Smooth muscle cell (in vitro differentiated cells): ENCODE measurements around the gene SMARCE1. TPM values are rescaled to one million over a fixed set of nuclear protein-coding genes. Genes with fewer than 3 reads are reported as not detected.

Experiments used
- DNase-seq: peaks from one replicate; lab custom pipeline; 2025; ENCODE audit not compliant: unreplicated experiment; lab: John Stamatoyannopoulos, UW
- H2AFZ ChIP-seq: fragments of 200-600 bp; sonication (generic); 2 replicates; pipeline ENCODE4 v1.6.0; 2016; ENCODE audit warnings: antibody characterized with exemption, low read depth, mild to moderate bottlenecking
- H3F3A ChIP-seq: fragments of 200-600 bp; sonication (generic); 2 replicates; pipeline ENCODE4 v1.6.0; 2017; ENCODE audit warnings: antibody characterized with exemption, low read depth
- H3K27ac ChIP-seq: fragments of 200-600 bp; sonication (generic); 2 replicates; pipeline ENCODE4 v1.5.1; 2016; ENCODE audit warnings: low read depth, mild to moderate bottlenecking
- H3K27me3 ChIP-seq: fragments of 200-600 bp; sonication (generic); 2 replicates; pipeline ENCODE4 v1.6.1; 2016; ENCODE audit warnings: low read depth, mild to moderate bottlenecking
- H3K36me3 ChIP-seq: fragments of 200-600 bp; sonication (generic); 2 replicates; pipeline ENCODE4 v1.5.1; 2016; ENCODE audit warnings: low read depth
- H3K4me1 ChIP-seq: fragments of 200-600 bp; sonication (generic); 2 replicates; pipeline ENCODE4 v1.5.1; 2016; ENCODE audit warnings: low read depth
- H3K4me2 ChIP-seq: fragments of 200-600 bp; sonication (generic); 2 replicates; pipeline ENCODE4 v1.6.0; 2016; ENCODE audit warnings: mild to moderate bottlenecking
- H3K4me3 ChIP-seq: fragments of 200-600 bp; sonication (generic); 2 replicates; pipeline ENCODE4 v1.5.1; 2016; ENCODE audit warnings: mild to moderate bottlenecking
- H3K79me2 ChIP-seq: fragments of 200-600 bp; sonication (generic); 2 replicates; pipeline ENCODE4 v1.6.0; 2016; ENCODE audit warnings: low read depth, mild to moderate bottlenecking
- H3K9ac ChIP-seq: fragments of 200-600 bp; sonication (generic); 2 replicates; pipeline ENCODE4 v1.6.0; 2016; ENCODE audit warnings: low read depth
- H3K9me3 ChIP-seq: fragments of 200-600 bp; sonication (generic); replicated peaks from 2 replicates; pipeline ENCODE4 v1.5.1; 2016; ENCODE audit warnings: low read depth
- H4K20me1 ChIP-seq: fragments of 200-600 bp; sonication (generic); 2 replicates; pipeline ENCODE4 v1.6.0; 2016; ENCODE audit warnings: low read depth
- WGBS: methylation state at CpG from one replicate; pipeline ENCODE4 v1.1.7; 2016; ENCODE audit warnings: low lambda C conversion rate; 5-methylcytosine and 5-hydroxymethylcytosine counted together
- polyA plus RNA-seq: library from polyadenylated mRNA; unstranded; fragments of >200 nt; fragmentation: Nextera tagmentation; extraction: Ambion mirVana; gene quantifications from 2 replicates; pipeline ENCODE4 v1.2.1, GENCODE V29; 2016
- total RNA-seq: library from RNA; depleted of rRNA; stranded (reverse); fragments of >200 nt; gene quantifications from 2 replicates; pipeline ENCODE4 v1.2.3, GENCODE V29; 2014
- TF ChIP-seq, protein P1 (sequence below): fragments of 200-600 bp; sonication (generic); IDR thresholded peaks from 2 replicates; pipeline ENCODE4 v1.5.1; 2017; ENCODE audit warnings: borderline replicate concordance, mild to moderate bottlenecking, antibody characterized with exemption; ENCODE audit not compliant: insufficient read depth, poor library complexity, severe bottlenecking

Gene SMARCE1
- total and polyA plus RNA-seq, 2 experiments from 2014 or later, result 87.5 to 115 TPM

GRCh38 chr17:40598619-40599467 lies 48.8 kb downstream of the SMARCE1 start:
- no peaks in the 10 kb centered on the region for H3K36me3 ChIP-seq
- H3K27me3 ChIP-seq, result no peaks in the 10 kb centered on the region
- no peaks in the 10 kb centered on the region for H3K9me3 ChIP-seq
- H3K4me1 ChIP-seq, result no peaks in the 10 kb centered on the region
- H2AFZ ChIP-seq, result no peak overlapping the region
- H4K20me1 ChIP-seq, result no peaks in the 10 kb centered on the region
- no peaks in the 10 kb centered on the region for H3K79me2 ChIP-seq
- TF ChIP-seq, protein P1, sequence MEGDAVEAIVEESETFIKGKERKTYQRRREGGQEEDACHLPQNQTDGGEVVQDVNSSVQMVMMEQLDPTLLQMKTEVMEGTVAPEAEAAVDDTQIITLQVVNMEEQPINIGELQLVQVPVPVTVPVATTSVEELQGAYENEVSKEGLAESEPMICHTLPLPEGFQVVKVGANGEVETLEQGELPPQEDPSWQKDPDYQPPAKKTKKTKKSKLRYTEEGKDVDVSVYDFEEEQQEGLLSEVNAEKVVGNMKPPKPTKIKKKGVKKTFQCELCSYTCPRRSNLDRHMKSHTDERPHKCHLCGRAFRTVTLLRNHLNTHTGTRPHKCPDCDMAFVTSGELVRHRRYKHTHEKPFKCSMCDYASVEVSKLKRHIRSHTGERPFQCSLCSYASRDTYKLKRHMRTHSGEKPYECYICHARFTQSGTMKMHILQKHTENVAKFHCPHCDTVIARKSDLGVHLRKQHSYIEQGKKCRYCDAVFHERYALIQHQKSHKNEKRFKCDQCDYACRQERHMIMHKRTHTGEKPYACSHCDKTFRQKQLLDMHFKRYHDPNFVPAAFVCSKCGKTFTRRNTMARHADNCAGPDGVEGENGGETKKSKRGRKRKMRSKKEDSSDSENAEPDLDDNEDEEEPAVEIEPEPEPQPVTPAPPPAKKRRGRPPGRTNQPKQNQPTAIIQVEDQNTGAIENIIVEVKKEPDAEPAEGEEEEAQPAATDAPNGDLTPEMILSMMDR, result no peak
- no peak overlapping the region for H3K4me3 ChIP-seq
- H3K27ac ChIP-seq, result no peak overlapping the region
- no peak overlapping the region for H3K4me2 ChIP-seq
- WGBS, result 89% methylated on average over 20 of the region's 20 CpGs
- H3F3A ChIP-seq, result peaks cover 3% of the 10 kb centered on the region
- no peak for DNase-seq
- no peak overlapping the region for H3K9ac ChIP-seq

- Histone ChIP-seq H2AFZ (no peak overlapping the region), H3K27me3 (no peaks in the 10 kb centered on the region), H3K9ac (no peak overlapping the region), H3F3A (peaks cover 3% of the 10 kb centered on the region), H3K79me2 (no peaks in the 10 kb centered on the region), H3K4me3 (no peak overlapping the region), H3K4me1 (no peaks in the 10 kb centered on the region), H3K9me3 (no peaks in the 10 kb centered on the region), H3K36me3 (no peaks in the 10 kb centered on the region), H3K4me2 (no peak overlapping the region), H3K27ac (no peak overlapping the region), H4K20me1 (no peaks in the 10 kb centered on the region)
- WGBS, result 90% methylated on average over 5 of the region's 5 CpGs
- no peak for DNase-seq
- TF ChIP-seq, protein P1, result no peak
Measured at GRCh38 chr17:40598301-40598618, 49.4 kb downstream of the SMARCE1 start.

DNA sequence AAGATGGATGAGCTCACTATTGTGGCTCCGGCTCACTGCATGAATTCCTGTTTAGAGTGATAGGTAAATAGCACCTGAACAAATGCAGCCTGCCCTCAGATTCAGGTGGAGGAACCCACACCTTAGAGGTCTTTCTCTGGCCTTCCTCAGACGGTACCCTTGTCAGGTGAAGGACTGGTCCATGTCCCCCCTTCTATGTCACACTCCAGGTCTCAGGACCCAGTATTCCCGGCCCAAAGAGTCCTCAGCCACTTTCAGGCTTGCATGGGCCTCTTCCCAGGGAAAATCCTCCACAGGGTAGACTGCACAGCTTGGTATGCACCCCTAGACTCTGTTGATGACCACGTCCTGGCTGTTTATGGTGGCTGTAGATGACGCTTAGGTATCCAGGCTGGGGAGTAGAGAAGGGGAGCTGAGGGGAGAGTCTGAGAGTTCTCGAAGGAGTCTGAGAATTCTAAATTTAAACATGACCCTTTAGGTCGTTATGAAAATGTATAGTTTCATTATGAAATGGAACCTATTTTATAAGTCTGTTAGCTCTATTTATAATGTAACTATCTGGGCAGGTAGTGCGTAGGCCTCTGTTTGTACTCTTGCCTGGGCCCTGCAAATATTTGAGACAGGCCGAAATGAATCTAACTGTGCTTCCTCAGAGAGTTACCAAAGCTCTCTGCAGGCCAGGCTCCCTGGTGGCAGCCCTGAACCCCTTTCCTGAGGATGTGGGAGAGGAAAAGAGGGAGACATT lies 49.9 kb downstream of the SMARCE1 start:
- Histone ChIP-seq H3K27ac (no peak overlapping the region), H3K9ac (no peak overlapping the region), H3K4me1 (no peaks in the 10 kb centered on the region), H3K27me3 (no peaks in the 10 kb centered on the region), H3K4me2 (no peak overlapping the region), H2AFZ (no peak overlapping the region), H3F3A (peaks cover 3% of the 10 kb centered on the region), H4K20me1 (no peaks in the 10 kb centered on the region), H3K9me3 (no peaks in the 10 kb centered on the region), H3K36me3 (no peaks in the 10 kb centered on the region), H3K4me3 (no peak overlapping the region), H3K79me2 (no peaks in the 10 kb centered on the region)
- WGBS, result 96% methylated on average over 9 of the region's 9 CpGs
- no peak for DNase-seq
- TF ChIP-seq, protein P1, result no peak
